DMS79 treated with DMSO at 0.1 percent for 48 hours (cell line): ENCODE measurements around the gene TSPAN32.

Source experiments
- DNase-seq: peaks from one replicate; lab custom pipeline; 2025; lab: John Stamatoyannopoulos, UW

Gene TSPAN32

DNA sequence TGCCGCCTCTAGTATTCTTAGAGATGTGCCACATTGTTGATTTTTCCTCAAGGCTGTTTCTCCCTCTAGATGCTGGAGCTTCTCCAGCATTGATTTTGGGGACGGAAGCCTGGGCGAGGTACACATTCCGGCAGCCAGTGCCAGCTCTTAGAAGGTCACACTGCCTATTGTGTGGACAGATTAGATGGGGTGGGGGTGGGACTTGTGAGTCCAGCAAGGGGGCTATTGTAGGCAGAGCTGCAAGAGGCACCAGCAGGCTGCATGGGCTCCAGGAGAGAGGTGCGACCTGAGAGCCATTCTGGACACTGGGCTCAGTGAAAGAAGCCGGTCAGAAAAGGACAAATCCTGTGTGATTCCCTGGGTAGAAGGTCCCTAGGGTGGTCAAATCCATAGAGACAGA lies 12.5 kb upstream of the TSPAN32 start:
- DNase-seq = no peak

DNA sequence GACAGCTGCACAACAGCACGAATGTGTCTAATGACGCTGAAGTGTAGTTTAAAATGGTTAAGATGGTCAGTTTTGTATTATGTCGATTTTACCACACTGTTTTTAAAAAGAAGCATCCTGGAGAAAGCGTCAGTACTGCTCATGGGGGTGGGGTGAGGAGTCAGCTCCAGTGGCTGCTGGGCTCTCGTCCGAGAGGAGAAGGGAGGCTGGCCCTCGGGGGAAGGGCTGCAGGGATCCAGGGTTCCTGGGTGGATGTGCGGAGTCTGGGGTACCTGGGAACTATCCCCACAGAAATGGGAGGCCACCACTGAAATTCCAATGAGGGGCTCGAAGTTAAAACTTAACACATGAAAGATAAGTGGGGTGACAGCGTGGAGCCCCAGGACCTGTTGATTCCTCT lies 12.0 kb upstream of the TSPAN32 start:
- DNase-seq = no peak

DNA sequence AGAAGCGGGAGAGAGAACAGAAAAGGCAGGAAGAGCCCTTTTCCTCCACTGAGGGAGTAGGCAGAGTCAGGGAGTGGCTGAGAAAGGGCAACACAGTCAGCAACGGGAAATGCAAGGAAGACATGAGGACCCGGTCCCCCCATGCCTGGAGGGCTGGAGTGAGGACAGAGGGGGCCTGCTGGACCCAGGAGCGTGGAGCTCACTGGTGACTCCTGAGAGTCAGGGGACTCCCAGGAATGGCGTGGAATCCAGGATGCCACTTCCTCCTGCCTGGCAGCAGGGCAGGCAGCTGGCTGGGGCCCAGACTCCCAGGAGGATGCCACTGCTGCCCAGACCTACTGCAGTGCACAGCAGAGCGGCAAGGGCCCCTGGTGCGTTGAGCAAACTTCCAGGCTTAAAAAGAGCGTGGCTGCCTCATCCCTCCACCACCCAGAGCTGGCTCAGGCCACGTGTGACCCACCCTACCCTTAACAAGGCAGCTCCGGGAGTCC lies 11.4 kb upstream of the TSPAN32 start:
- DNase-seq = no peak

DNA sequence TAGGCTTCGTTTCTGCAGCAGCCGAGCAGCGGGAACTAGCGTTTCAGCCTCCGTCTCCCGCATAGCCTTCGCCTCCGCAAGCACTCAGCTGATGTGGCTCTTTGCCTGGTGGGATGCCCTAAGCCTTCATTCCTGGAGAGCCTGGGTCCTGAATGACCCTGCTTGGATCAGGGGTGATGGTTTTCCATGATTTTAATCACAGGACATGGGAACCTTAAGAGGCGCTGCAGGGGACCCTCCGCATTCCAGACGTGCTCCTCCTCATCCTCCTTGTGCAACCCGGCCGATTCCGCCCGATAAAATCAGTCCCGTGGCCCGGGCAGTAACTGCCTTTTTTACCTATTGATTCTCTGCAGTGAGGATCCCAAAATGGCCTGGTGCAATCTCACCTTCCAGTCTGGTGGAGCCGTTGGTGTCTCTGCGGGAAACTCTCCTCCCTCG lies 8.3 kb upstream of the TSPAN32 start:
- no peak for DNase-seq

DNA sequence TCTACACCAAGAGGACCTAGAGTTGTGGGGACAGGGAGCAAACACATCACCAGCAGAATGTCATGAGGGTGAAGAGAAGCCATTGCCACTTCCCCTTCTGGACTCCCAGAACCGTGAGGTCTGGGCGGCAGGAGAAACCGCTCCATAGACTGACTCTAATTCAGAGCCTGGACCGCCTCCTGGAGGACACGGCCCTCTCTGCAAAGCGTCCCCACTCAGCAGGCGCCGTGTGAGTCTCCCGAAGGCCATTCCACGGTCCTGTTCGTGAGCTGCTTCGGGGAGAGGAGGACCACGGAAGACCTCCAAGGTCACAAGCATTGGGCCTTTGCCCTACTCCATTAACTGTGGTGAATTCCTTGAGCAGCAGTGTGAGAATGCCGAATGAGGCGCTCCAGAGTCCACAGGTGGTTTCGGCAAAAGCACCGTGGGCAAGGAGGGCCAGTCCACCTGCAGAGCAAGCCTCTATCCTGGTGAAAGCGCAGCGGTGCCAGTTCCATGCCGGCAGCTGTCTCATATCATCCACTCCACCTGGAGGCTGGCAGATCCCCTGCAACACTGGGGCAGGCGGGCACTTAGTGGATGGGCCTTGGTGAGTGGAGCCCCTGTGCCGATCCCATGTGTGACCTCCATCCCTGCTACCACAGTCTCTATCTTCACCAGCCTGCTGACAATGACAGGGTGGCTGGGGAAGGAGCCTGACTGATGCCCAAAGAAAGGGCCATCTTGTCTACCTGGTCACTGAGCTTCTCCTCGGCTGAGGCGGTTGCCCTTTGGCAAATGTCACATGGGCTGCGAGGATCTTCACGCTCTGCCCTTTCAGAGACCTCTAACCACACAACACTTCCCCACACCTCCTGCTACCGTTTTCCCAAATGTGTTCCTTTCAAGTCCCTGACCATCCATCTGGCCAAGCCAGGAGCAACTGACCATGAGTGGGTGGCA lies 7.6 kb upstream of the TSPAN32 start:
- DNase-seq = no peak

DNA sequence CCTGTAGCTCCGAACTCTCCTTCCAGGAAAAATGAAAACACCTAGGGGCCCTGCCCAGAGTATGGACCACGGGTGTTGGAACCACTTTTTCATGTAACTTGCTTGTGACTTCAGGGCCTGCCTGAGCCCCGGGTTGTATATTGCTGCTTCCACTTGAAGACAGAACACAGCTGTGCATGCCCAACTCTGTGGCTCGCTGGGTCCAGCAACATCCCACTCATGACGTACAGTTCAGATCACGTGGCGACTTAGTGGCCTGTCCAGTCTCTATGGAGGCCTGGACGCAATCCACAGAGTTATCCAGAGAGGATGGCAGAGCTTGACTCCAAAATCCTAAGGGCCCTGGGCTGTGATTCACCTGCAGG lies 6.9 kb upstream of the TSPAN32 start:
- no peak for DNase-seq

DNA sequence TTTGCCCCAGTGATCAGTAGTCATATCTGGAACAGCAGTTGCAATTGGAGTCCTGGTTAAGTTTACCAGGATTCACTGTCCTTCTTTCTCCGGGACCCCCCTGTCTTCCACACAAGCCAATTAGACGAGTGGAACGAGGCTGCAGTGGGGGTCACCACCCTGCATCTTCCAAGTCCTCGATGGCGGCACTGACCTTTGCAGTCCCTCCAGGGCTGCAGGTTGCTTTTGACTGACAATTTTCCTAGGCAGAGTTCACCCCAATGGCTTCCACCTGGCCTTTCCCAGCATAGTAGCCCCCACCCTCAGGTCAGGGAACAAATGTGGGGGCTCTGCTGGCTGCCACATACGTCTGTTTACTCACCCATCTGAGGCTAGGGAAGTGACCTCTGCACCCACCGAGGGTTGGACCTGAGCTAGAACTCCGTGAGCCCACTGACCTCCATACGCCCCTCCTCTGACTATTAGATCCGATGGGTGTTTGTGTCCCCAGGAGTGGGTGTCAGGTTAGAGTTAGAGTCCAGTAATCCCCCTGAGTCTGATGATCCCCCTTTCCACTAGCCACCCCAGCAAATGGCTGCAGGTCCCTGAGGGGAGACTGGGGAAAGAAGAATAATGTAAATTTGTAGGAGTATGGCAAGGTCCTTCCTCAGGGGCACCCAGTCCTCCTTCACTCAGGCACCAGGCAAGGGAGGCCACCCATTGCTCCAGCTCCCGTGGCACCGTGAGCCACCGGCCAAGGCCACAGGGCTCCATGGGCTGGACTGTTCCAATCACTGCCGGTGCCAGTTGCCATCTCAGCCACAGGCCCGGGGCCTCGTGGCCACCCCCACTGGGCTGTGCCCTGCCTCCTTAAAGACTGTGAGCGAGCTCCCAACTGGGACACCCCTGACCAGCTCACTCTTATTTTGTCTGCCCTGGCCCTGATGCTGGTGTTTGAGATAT lies 5.6 kb upstream of the TSPAN32 start:
- no peak for DNase-seq

DNA sequence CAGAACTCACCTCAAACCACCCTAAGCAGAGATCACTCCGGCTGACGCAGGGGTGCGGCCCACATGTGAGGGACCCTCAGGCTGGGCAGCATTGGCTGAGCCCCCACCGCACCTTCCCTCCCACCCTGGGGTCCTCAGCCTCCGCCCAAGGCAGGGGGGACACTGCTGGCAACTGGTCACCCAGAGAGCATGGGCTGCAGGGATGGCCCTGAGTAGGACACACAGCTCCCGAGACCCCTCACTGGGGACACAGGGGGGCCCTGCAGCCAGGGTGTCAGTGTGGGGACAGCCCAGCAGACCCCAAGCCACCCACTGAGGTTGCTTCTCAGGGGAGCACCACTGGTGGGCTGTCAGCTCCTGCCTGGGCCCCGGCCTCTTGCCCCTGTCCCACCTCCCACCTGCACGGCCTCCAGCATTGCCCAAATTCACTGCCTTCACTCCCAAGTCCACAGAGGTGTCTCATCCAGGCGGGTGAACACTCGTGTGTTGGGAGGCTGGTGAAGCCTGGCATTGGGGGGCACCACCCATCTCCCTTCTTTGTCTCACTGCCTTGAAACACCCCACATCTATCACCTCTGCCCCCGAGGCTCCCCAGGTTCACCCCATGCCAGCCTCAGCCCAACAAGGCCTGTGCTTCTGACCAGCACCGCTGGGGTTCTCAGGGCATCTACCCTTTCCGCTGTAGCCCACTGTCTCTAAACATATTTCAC lies 4.7 kb upstream of the TSPAN32 start:
- DNase-seq = no peak

DNA sequence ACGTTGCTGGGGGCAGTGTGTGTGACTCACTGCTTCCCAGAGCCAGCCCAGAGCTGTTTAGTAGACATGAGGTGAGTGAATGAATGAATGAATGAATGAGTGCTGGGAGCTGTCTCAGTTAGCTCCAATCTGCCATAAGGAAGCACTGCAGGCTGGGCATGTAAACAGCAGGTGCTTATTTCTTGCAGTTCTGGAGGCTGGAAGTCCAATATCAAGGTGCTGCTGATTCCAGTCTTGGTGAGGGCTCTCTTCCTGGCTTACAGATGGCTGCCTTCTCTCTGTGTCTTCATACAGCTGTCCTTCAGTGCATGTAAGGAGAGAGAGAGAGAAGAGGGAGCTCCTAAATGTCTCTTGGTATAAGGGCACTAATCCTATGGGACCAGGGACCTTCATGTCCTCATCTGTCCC lies 4.2 kb upstream of the TSPAN32 start:
- DNase-seq = no peak

DNA sequence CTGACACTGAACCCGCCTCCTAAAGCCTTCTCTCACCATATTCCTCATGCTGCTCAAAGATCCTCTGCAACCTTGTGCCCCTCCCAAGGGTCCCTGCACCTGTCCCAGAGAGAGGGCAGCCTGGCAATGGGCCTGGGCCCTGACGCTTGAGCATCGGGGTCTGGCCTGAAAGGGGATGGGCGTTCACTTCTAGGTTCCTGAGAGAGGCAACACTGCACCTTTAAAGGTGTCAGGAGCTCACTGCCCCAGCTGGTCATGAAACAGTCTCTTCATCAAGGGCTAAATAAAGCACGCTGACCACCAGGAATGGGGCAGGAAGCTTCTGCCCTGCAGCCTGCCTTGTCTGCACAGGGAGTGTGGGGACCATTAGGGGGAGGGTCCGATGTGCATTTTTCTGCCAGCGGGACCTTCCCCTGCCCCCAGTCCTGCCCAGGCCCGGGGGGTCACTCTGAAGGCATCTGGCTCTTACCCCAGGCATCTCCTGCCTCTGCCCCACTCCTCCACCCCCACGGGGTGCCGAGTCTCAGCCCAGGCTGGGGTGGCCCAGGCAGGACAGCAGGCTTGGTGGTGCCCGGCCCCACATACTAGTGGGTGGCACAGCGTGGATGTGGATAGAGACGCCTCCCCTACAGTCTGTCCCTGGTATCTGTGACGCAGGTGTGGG lies 3.5 kb upstream of the TSPAN32 start:
- DNase-seq = no peak

DNA sequence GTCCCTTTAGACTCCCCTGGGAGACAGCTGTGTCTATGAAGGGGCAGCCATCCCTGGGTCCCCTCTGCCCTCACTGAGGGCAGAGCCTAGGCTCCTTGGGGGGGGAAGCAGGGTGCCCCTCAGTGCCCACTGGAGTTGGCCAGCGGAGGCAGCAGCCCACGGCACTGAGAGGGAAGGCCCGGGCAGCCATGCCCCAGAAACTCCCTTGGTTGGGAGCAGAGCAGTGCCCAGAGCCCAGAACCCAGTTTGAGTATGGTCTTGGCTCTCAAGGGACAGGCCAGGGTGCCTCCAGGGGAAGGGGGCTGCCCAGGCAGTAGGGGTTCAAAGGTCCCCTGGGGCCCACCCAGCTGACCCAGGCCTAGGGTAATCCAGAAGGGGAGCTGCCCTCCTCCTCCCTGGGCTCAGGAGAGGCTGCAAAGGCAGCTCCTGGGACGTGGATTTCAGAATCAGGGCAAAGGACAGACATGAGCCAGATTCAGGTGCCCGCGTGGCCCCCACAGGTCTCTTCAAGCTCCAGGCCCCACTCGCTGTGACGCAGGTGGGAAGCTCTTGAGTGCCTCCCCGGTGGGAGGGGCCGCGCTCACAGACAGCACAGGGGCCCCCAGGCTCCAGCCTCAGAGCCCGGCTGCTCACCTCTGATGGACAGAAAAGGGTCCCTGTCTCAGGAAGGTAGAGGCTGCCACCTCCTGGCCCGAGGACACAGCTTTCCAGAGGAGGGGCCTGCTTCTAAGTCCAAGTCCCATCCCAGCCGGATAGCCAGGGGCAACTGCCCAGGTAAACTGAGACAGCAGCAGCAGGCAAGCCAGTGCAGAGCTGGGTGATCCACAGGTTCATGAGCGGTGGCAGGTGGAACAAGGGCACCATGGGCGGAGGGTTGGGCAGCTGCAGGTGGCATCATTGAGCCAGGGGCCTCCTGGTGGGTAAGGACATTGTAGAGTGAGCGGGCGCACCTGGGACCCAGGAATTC lies 2.7 kb upstream of the TSPAN32 start:
- DNase-seq = no peak

DNA sequence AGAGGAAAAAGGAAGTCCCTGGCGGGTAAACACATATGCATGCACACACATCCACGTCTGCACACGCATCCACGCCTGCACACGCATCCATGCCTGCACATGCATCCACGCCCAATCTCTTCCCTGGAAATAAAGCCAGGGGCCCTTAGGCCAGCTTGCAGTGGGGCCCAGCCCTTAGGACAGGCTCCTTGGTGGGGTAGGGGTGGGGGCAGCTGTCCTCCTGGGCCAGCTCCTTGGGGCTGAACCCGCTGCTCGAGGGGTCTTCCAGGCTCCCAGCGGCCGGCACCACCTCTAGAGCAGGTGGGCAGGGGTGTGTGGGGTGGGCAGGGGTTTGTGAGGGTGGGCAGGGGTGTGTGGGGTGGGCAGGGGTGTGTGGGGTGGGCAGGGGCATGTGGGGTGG lies 2.0 kb upstream of the TSPAN32 start:
- no peak for DNase-seq

DNA sequence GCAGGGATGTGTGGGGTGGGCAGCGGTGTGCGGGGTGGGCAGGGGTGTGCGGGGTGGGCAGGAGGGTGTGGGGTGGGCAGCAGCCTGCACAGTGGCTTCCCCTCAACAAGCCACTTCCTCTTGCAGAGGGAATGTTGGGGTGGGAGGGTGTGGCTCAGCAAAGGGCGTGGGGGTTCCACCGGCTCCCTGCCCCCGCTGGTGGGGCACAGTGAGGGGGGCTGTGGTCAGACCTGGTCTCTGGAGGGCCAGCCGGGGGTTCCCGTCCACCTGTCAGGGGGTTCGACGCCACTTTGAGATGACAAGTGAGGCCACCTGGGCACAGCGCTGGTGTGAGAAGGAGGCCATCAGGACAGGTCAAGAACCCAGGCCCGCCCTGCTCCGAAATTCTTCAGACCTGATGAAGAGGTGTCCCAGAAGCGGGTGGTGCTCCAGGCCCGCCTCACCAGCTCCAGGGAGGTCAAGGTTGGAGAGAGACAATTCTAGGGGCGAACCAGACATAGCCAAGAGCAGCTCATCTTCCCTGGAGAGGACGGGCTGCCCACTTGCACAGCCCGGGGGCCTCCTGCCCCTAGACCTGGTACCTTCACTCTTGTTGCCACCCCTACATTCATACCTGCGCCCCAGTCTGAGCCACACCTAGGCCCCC lies 1.4 kb upstream of the TSPAN32 start:
- DNase-seq = no peak

DNA sequence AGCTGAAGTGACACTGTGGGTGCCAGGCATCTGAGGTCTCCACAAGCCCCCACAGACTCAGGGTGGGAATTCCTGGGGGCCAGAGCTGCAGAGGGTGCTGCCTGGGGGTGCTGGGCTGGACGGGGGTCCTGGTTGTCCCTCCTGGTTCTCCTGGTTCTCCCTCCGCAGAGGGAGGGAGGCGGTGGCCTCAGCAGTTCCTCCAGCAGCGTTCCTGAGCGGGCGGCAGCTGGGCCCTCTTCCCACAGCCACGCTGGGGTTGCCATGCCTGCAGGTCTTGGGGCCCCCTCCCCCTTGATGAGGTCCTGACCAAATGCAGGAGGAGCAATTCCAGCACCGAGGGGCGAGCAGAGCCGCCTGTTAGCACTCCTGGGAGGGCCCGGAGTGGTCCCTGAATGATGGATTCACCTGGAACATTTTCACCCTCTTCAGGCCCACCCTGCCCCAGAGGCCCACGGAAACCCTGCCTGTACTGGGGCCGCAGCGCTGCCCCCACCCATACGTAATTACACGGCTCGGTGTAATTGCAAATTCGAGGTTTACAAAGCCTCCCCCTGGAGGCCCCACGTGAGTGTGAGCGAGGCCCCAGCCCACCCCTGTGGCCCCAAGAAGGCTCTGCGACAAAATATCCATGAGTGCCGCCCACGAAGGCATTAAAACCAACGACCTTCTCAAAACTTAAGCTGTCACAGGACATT lies 730 bp upstream of the TSPAN32 start:
- DNase-seq = no peak

DNA sequence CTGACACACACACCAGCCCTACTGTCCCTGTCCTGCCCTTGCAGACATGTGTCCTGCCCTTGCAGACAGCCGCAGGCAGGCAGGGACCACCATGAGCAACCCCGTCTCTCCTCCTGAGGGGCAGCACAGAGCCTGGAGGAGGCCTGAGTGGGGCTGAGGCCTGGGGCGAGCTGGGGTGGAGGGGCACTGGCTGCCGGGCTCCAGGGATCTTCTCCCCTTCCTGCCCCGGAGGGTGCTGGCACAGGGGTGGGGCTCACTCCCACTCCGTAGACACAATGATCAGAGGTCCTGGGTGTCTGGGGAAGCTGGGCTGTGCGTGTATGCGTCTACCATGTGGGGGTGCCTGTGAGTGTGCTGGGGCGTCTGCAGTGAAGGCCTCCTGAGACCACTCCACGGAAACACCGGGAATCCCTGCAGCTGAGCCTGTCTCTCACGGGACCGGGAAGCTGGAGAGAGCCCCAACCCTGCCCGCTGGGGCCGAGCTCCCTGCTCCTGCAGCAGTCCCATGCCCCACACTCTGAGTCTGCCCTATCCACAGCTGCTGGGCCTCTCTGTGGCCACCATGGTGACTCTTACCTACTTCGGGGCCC lies 588 bp downstream of the TSPAN32 start:
- DNase-seq = no peak

DNA sequence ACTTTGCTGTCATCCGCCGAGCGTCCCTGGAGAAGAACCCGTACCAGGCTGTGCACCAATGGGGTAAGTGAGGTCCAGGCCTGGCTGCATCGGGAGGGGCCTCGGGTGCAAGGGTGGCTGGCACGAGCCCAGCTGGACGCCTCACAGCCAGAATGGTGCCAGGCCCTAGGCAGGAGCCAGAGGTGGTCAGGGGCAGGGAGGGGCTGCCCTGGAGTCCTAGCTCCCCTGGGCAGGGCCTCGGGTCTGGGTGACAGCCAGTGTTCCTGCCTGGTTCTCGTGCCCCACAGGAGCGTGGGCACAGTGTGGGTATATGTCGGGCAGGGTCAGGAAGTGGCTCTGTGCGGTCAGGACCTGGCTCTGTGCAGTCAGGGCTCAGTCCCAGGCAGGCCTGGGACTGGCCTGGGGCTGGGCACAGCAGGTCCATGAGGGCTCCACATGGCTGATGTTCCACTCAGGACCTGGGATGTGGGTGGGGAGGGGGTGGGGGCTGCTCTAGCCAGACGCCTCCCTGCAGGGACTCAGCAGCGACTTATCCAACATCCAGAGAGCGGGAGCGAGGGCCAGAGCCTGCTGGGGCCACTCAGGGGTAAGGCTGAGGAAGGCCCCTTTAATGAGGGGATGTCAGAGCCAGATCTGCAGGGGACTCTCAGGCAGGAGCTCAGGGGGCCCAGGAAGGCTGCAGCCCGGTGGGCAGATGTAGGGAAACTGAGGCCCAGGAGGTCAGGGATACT lies 1.2 kb downstream of the TSPAN32 start:
- DNase-seq = no peak

DNA sequence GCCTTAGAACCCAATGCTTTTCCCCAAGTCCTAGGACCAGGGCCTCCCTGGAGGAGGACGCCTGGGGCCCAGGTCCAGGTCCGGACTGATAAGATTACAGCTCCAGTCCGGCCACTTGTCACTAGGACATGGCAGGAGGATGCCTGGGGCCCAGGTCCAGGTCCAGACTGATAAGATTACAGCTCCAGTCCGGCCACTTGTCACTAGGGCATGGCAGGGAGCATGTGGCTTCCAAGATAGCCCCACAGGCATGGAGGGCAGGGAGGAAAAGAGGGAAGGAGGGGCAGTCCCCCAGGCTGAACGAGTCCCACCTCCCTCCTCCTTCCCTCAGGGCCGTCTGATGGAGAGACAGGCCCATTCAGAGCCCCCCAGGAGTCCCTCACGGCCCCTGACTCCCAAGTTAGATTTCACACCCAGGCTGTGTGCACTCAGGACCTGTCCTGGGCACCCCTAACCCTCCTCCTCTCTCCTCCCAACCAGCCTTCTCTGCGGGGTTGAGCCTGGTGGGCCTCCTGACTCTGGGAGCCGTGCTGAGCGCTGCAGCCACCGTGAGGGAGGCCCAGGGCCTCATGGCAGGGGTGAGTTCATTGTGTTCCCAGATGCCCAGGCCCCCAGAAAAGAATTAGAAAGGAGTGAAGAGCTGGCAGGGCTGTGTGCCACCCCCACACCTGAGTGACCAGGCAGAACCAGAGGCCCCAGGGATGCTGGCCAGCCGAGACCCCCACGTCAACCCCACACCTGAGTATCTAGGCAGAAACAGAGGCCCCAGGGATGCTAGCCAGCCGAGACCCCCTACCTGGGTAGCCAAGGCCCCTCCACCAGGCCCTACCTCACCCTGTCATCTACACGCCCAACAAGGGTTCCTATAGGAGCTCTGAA lies 2.1 kb downstream of the TSPAN32 start:
- no peak for DNase-seq
